ENCODE data around the gene NAB2.
"Not testable (repeated sequence)": the region's sequence is repeated elsewhere in the genome, so short reads cannot be mapped to it uniquely, and the experiment has no call there.

The NAB2 gene

GRCh38 chr12:57116580-57117281, 27.8 kb downstream of the NAB2 start:
- no peak for DNase-seq

- peak; percentile 81 to 90 (median 86) for DNase-seq
Measured at GRCh38 chr12:57118711-57119271, 29.9 kb downstream of the NAB2 start.

- no peak for DNase-seq
Measured at GRCh38 chr12:57119294-57120085, 30.6 kb downstream of the NAB2 start.

GRCh38 chr12:57120718-57121117, 31.8 kb downstream of the NAB2 start:
- DNase-seq: not testable (repeated sequence)

- no peak for DNase-seq
Measured at GRCh38 chr12:57123813-57124212, 34.9 kb downstream of the NAB2 start.

- peak; percentile 88 to 93 (median 89) for DNase-seq
Measured at GRCh38 chr12:57124261-57124877, 35.5 kb downstream of the NAB2 start.

GRCh38 chr12:57126061-57126460, 37.1 kb downstream of the NAB2 start:
- DNase-seq: no peak

GRCh38 chr12:57126561-57126960, 37.6 kb downstream of the NAB2 start:
- no peak for DNase-seq

- DNase-seq: peak; percentile 66 to 81 (median 68)
Measured at GRCh38 chr12:57127101-57127725, 38.3 kb downstream of the NAB2 start.

- peak; percentile 86 to 95 (median 93) for DNase-seq
Measured at GRCh38 chr12:57127726-57128518, 39.0 kb downstream of the NAB2 start, which contains the start of gene LRP1. Gene LRP1 (plus strand): TSS chr12:57128483. CDS start chr12:57128965, 482 bp downstream.

- DNase-seq: no peak
Measured at GRCh38 chr12:57128519-57129247, 39.8 kb downstream of the NAB2 start.

- DNase-seq: peak in 1 of 3 donors; percentile 42
Measured at GRCh38 chr12:57129321-57129842, 40.5 kb downstream of the NAB2 start.

- DNase-seq: peak; percentile 85 to 92 (median 90)
Measured at GRCh38 chr12:57129889-57130288, 41.0 kb downstream of the NAB2 start.

GRCh38 chr12:57130941-57131340, 42.0 kb downstream of the NAB2 start:
- no peak for DNase-seq

- DNase-seq: no peak
Measured at GRCh38 chr12:57131896-57132744, 43.2 kb downstream of the NAB2 start.

GRCh38 chr12:57133013-57133569, 44.2 kb downstream of the NAB2 start:
- DNase-seq: no peak

- DNase-seq: no peak
Measured at GRCh38 chr12:57133916-57134315, 45.0 kb downstream of the NAB2 start.

- no peak for DNase-seq
Measured at GRCh38 chr12:57134949-57135348, 46.0 kb downstream of the NAB2 start.

GRCh38 chr12:57135527-57136326, 46.8 kb downstream of the NAB2 start:
- no peak for DNase-seq

Data from suppressor macrophage treated with lipopolysaccharide for 1 hour (primary cell).